G401.6 (cell line): ENCODE data around the gene PDE2A.

Experiments
- FAIRE-seq: peaks from 2 replicates; lab custom pipeline; 2012; peaks lifted over from hg19 to GRCh38; lab: Jason Lieb, UNC

Gene PDE2A

GRCh38 chr11:72543849-72544542, 130.2 kb downstream of the PDE2A start:
- no peak for FAIRE-seq

GRCh38 chr11:72541257-72541974, 132.8 kb downstream of the PDE2A start:
- no peak for FAIRE-seq

GRCh38 chr11:72537051-72537450, 137.2 kb downstream of the PDE2A start:
- FAIRE-seq = no peak

- FAIRE-seq = no peak
Measured at GRCh38 chr11:72535194-72535547, 139.1 kb downstream of the PDE2A start.

- no peak for FAIRE-seq
Measured at GRCh38 chr11:72534371-72535193, 139.6 kb downstream of the PDE2A start.

GRCh38 chr11:72529068-72529467, 145.2 kb downstream of the PDE2A start:
- FAIRE-seq = no peak

- no peak for FAIRE-seq
Measured at GRCh38 chr11:72528121-72528520, 146.1 kb downstream of the PDE2A start.
